ENCODE data around the gene PTPRT. TPM values are rescaled to one million over a fixed set of nuclear protein-coding genes. Genes with fewer than 3 reads are reported as not detected.

PTPRT gene
- total RNA-seq, 1 experiment from 2014 or later, result 0.13 TPM

DNA sequence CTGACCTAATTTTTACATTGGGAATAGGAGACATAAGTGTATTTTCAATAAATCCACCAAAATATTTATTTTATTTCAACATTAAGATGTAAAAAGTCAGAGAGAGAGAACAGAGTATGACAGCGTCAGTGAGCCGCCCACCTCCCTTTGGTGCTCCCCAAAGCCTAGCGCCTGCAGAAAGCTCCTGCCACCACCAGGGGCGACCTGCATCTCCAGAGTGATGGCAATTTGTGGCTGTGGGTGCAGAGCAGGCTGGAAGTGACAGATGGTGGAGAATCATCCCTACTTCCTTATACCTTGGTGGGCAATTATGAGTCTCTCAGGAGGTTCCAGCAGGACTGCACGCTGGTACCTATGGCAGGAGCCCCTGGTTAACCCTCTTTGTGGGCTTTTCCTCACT is 87.3 kb downstream of the PTPRT start:
- no peaks in the 10 kb centered on the region for H3K79me1 ChIP-seq (ENCODE audit: insufficient read depth, low read depth, low read length, poor library complexity, severe bottlenecking)
- no peak overlapping the region for H2BK120ac ChIP-seq (ENCODE audit: low read depth, low read length, poor library complexity, severe bottlenecking)
- H3K27me3 Mint-ChIP-seq (ENCODE audit: low read depth), result peaks cover 11% of the 10 kb centered on the region
- H3K18ac ChIP-seq (ENCODE audit: insufficient read length, low read depth, low read length), result no peak overlapping the region
- H3K27ac ChIP-seq (ENCODE audit: insufficient read length, low read depth, low read length), result no peak overlapping the region
- no peak overlapping the region for H3K4me2 ChIP-seq (ENCODE audit: insufficient read depth, insufficient read length, low read length)
- H3K79me2 ChIP-seq (ENCODE audit: insufficient read depth, low read length), result no peaks in the 10 kb centered on the region
- H3K4me1 Mint-ChIP-seq, result peaks cover 0 to 4% of the 10 kb centered on the region in 2 experiments; a peak in 2 of 4 replicates
- no peak overlapping the region for H3T11ph ChIP-seq (ENCODE audit: low read length)
- H3K27ac Mint-ChIP-seq, result no peak overlapping the region
- H3K4me1 ChIP-seq (ENCODE audit: insufficient read depth, low read length), result no peaks in the 10 kb centered on the region
- no CpG with 5 or more reads among the region's 5 CpGs for WGBS (ENCODE audit: extremely low coverage, insufficient read length, low lambda C conversion rate)
- no peak overlapping the region for H2AFZ ChIP-seq (ENCODE audit: low read length)
- no peak overlapping the region for H2BK15ac ChIP-seq (ENCODE audit: low read depth, low read length)
- H2BK5ac ChIP-seq (ENCODE audit: insufficient read length, low read length), result no peak overlapping the region
- no peaks in the 10 kb centered on the region for H3K9me3 Mint-ChIP-seq
- H3K23ac ChIP-seq (ENCODE audit: insufficient read length, low read depth, low read length), result no peak overlapping the region
- H4K20me1 ChIP-seq (ENCODE audit: control insufficient read depth, insufficient read depth, insufficient read length), result no peaks in the 10 kb centered on the region
- no peaks in the 10 kb centered on the region for H3K36me3 Mint-ChIP-seq (ENCODE audit: insufficient read depth in 1 of 3, low read depth in 3 of 3)
- no peak overlapping the region for H4K91ac ChIP-seq (ENCODE audit: insufficient read length, low read depth, low read length)
- no peaks in the 10 kb centered on the region for H3K9me3 ChIP-seq (ENCODE audit: control insufficient read depth, low read depth, low read length)
- no peak overlapping the region for H3K14ac ChIP-seq (ENCODE audit: insufficient read depth, low read length)
- no peaks in the 10 kb centered on the region for H3K23me2 ChIP-seq (ENCODE audit: insufficient read length, low read depth, low read length, poor library complexity, severe bottlenecking)
- no peak overlapping the region for H2BK12ac ChIP-seq (ENCODE audit: insufficient read length, low read depth, low read length)
- peak; percentile 66 for DNase-seq
- H4K8ac ChIP-seq (replicated peaks; ENCODE audit: insufficient read length, low read depth, low read length), result no peak overlapping the region
- TF ChIP-seq, protein P1, sequence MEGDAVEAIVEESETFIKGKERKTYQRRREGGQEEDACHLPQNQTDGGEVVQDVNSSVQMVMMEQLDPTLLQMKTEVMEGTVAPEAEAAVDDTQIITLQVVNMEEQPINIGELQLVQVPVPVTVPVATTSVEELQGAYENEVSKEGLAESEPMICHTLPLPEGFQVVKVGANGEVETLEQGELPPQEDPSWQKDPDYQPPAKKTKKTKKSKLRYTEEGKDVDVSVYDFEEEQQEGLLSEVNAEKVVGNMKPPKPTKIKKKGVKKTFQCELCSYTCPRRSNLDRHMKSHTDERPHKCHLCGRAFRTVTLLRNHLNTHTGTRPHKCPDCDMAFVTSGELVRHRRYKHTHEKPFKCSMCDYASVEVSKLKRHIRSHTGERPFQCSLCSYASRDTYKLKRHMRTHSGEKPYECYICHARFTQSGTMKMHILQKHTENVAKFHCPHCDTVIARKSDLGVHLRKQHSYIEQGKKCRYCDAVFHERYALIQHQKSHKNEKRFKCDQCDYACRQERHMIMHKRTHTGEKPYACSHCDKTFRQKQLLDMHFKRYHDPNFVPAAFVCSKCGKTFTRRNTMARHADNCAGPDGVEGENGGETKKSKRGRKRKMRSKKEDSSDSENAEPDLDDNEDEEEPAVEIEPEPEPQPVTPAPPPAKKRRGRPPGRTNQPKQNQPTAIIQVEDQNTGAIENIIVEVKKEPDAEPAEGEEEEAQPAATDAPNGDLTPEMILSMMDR (conservative IDR thresholded peaks at IDR 0.05), result peak; percentile 74
- H3K56ac ChIP-seq (ENCODE audit: insufficient read length, low read depth, low read length), result no peak overlapping the region
- no peak overlapping the region for H2AK5ac ChIP-seq (ENCODE audit: insufficient read length, low read length)
- no peaks in the 10 kb centered on the region for H3K27me3 ChIP-seq (ENCODE audit: insufficient read depth, low read length)
- H2BK20ac ChIP-seq (ENCODE audit: low read depth, low read length, poor library complexity, severe bottlenecking), result no peak overlapping the region
- H3K9ac ChIP-seq (ENCODE audit: extremely low read depth, insufficient read length, low read length), result no peak overlapping the region
- no peak overlapping the region for H3K4me3 Mint-ChIP-seq
- H3K4ac ChIP-seq (ENCODE audit: low read depth, low read length), result no peak overlapping the region
- no peak overlapping the region for H4K5ac ChIP-seq (ENCODE audit: insufficient read length, low read depth, low read length)
